ENCODE measurements around the gene CCNG1.

- no peak for TF ChIP-seq CTCF (IDR thresholded peaks at IDR 0.05)
- no peak for TF ChIP-seq POLR2A (IDR thresholded peaks at IDR 0.05)
Measured at GRCh38 chr5:163410505-163410904, 26.9 kb upstream of the CCNG1 start.

Data from adrenal gland (tissue), 5 donors.